Raji (cell line): ENCODE data around the gene SLC39A11.

Experiments used
- POLR2A ChIP-seq: IDR thresholded peaks from 2 replicates; pipeline ENCODE4 v1.6.1; 2011; ENCODE audit warnings: low read depth, low read length, control low read depth; ENCODE audit not compliant: insufficient read depth

The SLC39A11 gene

GRCh38 chr17:72922219-72922618 lies 170.3 kb downstream of the SLC39A11 start:
- TF ChIP-seq POLR2A: no peak

GRCh38 chr17:72921347-72922054 lies 171.0 kb downstream of the SLC39A11 start:
- no peak for TF ChIP-seq POLR2A

- TF ChIP-seq POLR2A: no peak
These were observed 172.0 kb downstream of the SLC39A11 start for GRCh38 chr17:72920513-72920912.

- TF ChIP-seq POLR2A: no peak
These were observed 175.5 kb downstream of the SLC39A11 start for GRCh38 chr17:72916991-72917390.

GRCh38 chr17:72915625-72916081 lies 176.8 kb downstream of the SLC39A11 start:
- no peak for TF ChIP-seq POLR2A

GRCh38 chr17:72913142-72913682 lies 179.3 kb downstream of the SLC39A11 start:
- no peak for TF ChIP-seq POLR2A

- no peak for TF ChIP-seq POLR2A
These were observed 186.2 kb downstream of the SLC39A11 start for GRCh38 chr17:72906306-72906705.

GRCh38 chr17:72903522-72903921 lies 189.0 kb downstream of the SLC39A11 start:
- TF ChIP-seq POLR2A: no peak

- no peak for TF ChIP-seq POLR2A
These were observed 190.8 kb downstream of the SLC39A11 start for GRCh38 chr17:72901657-72902056.

GRCh38 chr17:72901083-72901482 lies 191.4 kb downstream of the SLC39A11 start:
- no peak for TF ChIP-seq POLR2A

- no peak for TF ChIP-seq POLR2A
These were observed 191.9 kb downstream of the SLC39A11 start for GRCh38 chr17:72900654-72900971.

GRCh38 chr17:72898725-72899124 lies 193.8 kb downstream of the SLC39A11 start:
- TF ChIP-seq POLR2A: no peak

GRCh38 chr17:72891627-72892026 lies 200.9 kb downstream of the SLC39A11 start:
- no peak for TF ChIP-seq POLR2A

GRCh38 chr17:72890711-72891110 lies 201.8 kb downstream of the SLC39A11 start:
- TF ChIP-seq POLR2A: no peak

- no peak for TF ChIP-seq POLR2A
These were observed 204.6 kb downstream of the SLC39A11 start for GRCh38 chr17:72887917-72888316.

- no peak for TF ChIP-seq POLR2A
These were observed 205.2 kb downstream of the SLC39A11 start for GRCh38 chr17:72887322-72887721.

- TF ChIP-seq POLR2A: no peak
These were observed 205.9 kb downstream of the SLC39A11 start for GRCh38 chr17:72886622-72887021.
